Skin epidermis (tissue), 12 donors: ENCODE measurements around the gene RPS6KA6.

Source experiments
- H3K27ac ChIP-seq, 21 experiments: fragments of 200-600 bp; sonication (generic) in 11 of 21; one replicate each; pipeline ENCODE4 v1.5.0; 2020; ENCODE audit warnings: mild to moderate bottlenecking in 3 of 21, inconsistent platforms in 2 of 21, moderate library complexity in 2 of 21
- H3K4me3 ChIP-seq, 7 experiments: fragments of 200-600 bp; sonication (generic) in 2 of 7; one replicate each; pipeline ENCODE4 v1.5.0; 2020; ENCODE audit warnings: inconsistent platforms in 2 of 7, mild to moderate bottlenecking in 2 of 7, moderate library complexity in 1 of 7

Gene RPS6KA6

DNA sequence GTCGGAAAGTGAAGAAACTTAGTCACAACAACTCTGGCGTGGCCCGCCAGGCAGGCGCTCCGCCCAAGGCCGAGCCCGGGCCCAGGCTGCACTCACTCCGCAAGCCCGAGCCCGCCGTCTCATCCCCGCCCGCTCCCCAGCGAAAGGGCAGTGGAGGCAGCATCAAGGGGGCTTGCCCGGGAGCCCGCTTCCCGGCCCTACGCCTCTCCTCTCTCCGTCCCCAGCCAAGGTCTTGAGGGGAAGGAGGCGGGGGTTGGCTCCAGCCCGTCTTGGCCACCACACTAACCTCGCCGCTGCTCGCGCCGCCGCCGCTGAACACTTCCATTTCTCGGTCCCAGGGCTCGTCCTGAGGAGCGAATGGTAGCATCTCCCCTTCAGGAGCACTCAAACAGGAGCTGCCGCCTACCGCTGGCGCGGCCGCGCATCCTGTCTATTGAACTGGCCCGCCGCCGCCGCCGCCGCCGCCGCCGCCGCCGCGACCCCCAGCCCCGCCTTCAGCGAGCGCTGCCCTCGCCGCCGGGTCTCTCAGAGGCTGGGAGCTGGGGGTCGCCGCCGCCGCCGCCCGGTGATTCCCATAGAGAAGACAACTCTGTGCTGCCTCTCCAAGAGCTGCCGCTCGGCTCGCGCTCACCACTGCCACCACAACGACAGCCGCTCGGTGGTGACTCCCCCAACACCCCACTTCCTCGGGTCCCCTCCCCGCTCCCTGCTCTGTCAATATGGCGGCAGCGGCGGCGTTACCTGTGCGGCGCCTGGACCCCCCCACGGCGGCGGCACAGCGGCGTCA, at the start of gene RPS6KA6:
Gene RPS6KA6, minus strand, starts transcription at position 667 of the 787 bp plus-strand sequence. Its CDS starts 300 bp downstream, at position 367.
- Histone ChIP-seq H3K4me3 (peak within 1 kb of the TSS; percentile 27 to 58 (median 42)), H3K27ac (peak within 1 kb of the TSS in 9 of 21 experiments; percentile 30 to 76 (median 66))

DNA sequence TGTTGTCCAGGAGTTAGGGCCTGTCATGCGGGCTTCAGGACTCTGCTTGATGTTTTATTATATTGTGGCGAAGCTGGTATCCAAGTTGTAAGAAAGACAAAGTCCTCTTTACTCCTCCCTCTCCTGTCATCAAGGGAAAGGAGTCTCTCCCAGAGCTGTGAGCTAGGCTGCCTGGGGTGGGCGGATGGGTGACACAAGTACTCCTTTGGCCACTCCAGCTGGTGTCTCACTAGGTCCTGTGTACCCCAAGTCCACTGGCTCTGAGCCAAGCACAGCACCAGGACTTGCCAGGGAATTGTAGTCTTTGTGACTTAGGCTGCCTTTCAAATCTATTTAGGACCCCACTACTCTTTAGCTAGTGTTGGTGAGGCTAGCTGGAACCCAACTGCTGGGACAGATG, 36.7 kb upstream of the RPS6KA6 start:
- Histone ChIP-seq H3K4me3 (no peak overlapping the region), H3K27ac (no peak overlapping the region)

- Histone ChIP-seq H3K27ac (no peak overlapping the region), H3K4me3 (no peak overlapping the region)
These were observed 35.3 kb upstream of the RPS6KA6 start for GRCh38 chrX:84223261-84223660.

DNA sequence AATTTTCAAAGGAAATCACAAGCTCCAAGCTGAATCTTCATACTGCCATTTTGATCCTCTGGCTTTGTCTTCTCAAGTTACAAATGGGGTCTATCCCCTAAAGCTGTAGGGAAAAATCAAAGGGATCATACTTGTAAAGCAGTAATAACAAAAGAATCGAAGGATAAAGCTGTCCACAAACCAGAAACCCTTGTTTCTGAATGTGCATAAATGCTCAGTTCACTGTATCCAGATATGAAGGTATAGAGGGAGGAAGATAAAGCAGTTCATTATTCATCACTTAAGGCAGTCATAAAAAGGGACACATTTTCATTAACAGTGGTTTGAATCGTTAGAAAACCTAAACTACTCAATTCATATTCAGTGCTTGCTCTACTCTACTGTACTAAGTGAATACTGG, 33.2 kb upstream of the RPS6KA6 start:
- Histone ChIP-seq H3K4me3 (no peak overlapping the region), H3K27ac (no peak overlapping the region)

DNA sequence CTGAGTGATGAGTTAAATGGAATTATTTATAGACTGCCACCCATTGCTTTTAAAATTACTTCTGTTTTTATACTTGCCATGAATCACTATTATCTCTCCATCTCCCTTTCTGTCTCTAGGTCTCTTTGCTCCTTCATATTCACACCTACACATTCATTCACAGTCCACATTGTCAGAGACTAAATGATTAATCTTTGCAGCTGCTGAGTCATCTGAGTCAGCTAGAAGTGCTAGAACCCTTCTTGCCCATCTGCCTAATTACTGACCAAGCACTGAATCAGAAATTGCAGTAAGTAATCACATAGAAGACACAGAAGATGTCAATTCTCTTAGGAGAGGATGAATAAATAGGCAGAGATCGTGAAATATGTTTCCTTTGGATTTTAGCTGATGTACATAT, 31.6 kb upstream of the RPS6KA6 start:
- no peak overlapping the region for H3K4me3 ChIP-seq
- no peak overlapping the region for H3K27ac ChIP-seq

DNA sequence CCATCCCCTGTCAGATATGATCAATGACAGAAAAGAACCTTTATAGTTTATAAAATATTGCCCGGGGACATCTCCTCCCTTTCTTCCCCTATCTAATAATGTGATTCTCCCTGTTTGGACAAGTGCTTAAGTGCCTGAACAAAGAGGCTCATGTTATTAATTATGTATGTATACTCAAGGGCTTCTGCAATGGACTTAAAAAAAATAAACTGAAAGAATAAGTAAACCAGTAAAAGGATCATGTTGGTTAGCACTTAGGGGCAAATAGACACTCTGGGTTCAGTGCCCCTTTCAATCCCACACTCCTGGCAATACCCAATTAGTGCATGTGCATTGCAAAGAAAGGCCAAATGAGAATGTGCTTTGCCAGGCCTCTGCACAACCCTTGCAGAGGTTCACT, 30.7 kb upstream of the RPS6KA6 start:
- H3K4me3 ChIP-seq = no peak overlapping the region

DNA sequence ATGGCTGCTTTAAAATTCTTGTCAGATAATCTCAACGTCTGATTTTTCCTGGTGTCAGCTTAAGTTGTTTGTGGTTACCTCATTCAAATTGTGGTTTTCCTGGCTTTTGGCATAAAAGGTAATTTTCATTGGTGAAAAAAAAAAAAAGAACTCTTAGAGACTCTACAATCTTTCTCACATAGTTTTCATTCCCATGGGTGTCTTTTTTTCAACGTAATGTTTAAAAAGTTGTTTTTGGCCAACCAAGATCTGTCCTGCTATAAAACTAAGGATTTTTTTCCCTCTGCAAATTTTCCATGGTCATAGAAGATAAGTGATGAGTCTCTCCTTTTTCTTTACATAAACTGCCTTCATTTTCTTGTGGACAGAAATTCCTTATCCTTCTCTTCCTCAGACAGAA, 28.9 kb upstream of the RPS6KA6 start:
- H3K4me3 ChIP-seq = no peak overlapping the region
- no peak overlapping the region for H3K27ac ChIP-seq

More for the DNA sequence above, 30.7 kb upstream of the RPS6KA6 start:
- no peak overlapping the region for H3K27ac ChIP-seq

GRCh38 chrX:84216406-84216805, 28.4 kb upstream of the RPS6KA6 start:
- Histone ChIP-seq H3K27ac (no peak overlapping the region), H3K4me3 (no peak overlapping the region)

DNA sequence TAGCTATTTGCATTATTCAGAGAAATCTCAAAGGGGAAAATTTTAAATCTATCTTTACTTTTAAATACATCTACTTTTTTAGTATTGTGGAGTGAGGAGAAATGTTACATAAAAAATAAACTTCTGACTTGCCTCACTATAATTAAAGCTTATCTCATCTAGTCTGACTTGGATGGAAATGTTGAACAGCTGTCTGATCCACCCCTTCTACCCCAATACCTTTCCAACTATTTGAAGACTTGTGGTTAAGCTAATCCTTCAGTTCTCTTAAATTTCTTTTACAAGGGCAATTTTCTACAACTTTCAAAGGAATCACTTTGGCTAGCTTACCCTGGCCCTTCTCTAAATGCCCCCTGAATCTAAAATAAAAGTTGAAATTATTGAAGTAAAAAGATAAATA, 17.3 kb upstream of the RPS6KA6 start:
- H3K4me3 ChIP-seq = no peak overlapping the region
- no peak overlapping the region for H3K27ac ChIP-seq

- no peak overlapping the region for H3K27ac ChIP-seq
- H3K4me3 ChIP-seq = no peak overlapping the region
These were observed 11.7 kb upstream of the RPS6KA6 start for GRCh38 chrX:84199688-84200087.

DNA sequence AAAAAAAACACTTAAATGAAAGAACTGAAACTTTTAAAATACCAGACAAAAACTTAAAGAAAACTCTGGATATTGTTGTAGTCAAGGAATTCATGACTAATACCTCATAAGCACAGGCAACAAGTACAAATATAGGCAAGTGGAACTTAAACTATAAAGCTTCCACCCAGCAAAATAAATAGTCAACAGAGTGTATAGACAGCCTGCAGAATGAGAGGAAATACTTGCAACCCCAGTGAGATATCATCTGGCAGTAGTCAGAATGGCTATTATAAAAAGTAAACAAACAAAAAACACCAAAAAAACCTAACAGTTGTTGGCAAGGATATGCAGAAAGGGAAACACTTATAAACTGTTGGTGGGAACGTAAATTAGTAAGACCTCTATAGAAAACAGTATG, 9.6 kb upstream of the RPS6KA6 start:
- Histone ChIP-seq H3K27ac (no peak overlapping the region), H3K4me3 (no peak overlapping the region)

- Histone ChIP-seq H3K27ac (no peak overlapping the region), H3K4me3 (no peak overlapping the region)
These were observed 4.0 kb upstream of the RPS6KA6 start for GRCh38 chrX:84192006-84192405.

- no peak overlapping the region for H3K4me3 ChIP-seq
- H3K27ac ChIP-seq = no peak overlapping the region
These were observed 1.1 kb upstream of the RPS6KA6 start for GRCh38 chrX:84189125-84189524.

DNA sequence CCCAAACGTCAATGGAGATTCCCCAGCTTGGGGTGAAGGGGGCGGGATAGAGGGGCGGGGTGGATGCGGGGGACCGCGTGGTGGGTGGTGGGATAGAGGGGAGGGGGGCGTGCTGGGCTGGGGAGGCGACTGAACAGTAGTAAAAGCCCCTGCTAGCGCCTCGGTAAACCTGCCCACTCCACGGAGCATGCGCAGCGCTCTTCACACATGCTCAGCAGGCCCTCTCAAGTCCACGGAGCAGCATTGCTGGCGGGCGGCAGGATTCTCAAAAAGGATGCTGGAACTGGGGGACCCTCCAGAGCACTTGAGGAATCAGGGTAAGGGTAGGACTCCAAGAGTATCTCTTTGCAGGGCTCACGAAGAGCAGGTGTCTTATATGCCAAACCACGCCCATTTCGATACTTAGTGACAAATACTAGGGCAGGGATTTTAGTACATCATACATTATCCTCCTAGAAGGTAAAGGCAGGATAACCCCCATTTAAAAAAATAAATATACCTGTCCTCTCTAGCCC, 378 bp upstream of the RPS6KA6 start:
- peak overlapping the region in 8 of 21 experiments; percentile 26 to 76 (median 68) for H3K27ac ChIP-seq
- H3K4me3 ChIP-seq = peak overlapping the region; percentile 27 to 58 (median 42)

DNA sequence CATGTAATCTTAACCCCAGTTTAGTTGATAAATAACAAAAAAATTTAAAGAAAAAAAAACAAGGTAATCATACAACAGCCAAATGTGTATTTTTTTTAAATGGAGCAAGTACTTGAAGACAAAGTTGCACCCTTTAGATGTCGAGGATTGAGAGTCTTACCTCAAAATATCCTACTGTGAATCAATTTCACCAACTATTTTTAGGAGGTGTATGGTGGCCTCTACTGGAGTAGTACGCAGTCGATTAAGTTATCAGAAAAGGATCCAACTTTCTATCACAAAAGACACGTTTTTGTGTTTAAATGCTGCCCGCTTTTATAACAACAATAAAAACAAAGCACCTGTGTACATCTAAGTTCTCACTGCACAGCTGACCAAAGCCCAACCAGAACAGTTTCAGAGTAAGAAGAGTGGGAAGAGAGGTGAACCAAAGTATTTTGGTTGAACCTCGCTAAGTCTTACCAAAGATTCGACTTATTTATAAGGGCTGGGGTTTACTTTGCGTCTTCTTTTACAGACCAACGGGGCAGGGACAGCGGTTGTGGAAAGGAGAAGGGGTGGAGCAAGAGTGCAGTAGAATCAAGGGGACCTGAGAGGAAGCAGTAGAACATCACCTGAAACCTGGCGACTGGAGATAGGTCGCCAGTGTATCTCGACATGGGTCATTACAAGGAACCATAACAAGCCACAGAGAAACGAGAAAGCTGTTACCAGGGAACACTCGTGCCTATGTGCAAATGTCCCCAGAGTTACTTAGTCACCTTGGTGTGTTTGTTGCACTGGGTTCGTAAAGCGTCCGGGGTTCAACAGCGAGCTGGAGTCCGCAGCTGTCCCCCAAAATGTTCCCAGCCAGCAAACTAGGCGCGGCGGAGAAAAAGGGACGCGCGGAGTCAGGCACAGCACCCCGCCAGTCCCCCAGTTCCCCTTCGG, 1.1 kb downstream of the RPS6KA6 start:
- peak overlapping the region; percentile 27 to 58 (median 42) for H3K4me3 ChIP-seq
- peak overlapping the region in 9 of 21 experiments; percentile 30 to 76 (median 66) for H3K27ac ChIP-seq

DNA sequence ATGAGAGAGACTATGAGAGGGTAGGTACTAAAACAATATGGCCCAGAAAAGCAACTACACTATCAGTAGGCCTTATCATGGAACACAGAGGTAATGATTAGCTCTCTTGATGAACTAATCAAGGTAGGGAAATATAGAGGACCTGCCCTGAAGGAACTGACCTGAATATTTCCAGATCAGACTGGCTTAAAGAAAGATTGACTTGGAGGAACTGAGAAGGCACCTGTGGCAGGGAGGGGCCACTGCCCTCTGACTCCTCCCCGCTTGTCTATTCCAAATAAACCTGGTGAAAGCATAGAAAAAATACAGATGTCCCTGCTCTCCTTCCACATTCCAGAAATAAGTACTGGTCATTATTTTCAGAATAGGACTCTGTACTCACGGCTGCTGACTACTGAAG, 5.5 kb downstream of the RPS6KA6 start:
- Histone ChIP-seq H3K4me3 (no peak overlapping the region), H3K27ac (no peak overlapping the region)

GRCh38 chrX:84175958-84176357, 12.0 kb downstream of the RPS6KA6 start:
- no peak overlapping the region for H3K4me3 ChIP-seq
- no peak overlapping the region for H3K27ac ChIP-seq

DNA sequence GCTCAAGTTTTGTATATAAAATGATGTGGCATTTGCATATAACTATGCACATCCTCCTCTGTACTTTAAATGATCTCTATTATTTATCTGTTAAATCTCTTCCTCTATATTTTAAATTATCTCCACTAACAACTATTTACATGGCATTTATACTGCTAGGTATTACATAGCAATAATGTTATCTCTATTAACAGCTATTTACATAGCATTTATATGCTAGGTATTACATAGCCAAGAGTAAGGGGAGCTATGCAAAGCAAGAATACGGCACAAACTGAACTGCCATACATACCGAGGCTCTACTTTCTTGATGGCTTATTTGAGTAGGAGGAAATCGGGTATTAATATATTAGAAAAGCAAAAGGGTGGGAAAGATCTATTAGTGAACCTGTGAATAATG, 12.7 kb downstream of the RPS6KA6 start:
- H3K27ac ChIP-seq = no peak overlapping the region
- H3K4me3 ChIP-seq = no peak overlapping the region

- Histone ChIP-seq H3K27ac (no peak overlapping the region), H3K4me3 (no peak overlapping the region)
These were observed 13.7 kb downstream of the RPS6KA6 start for GRCh38 chrX:84174348-84174747.

GRCh38 chrX:84170931-84171330, 17.1 kb downstream of the RPS6KA6 start:
- H3K4me3 ChIP-seq = no peak overlapping the region
- no peak overlapping the region for H3K27ac ChIP-seq

DNA sequence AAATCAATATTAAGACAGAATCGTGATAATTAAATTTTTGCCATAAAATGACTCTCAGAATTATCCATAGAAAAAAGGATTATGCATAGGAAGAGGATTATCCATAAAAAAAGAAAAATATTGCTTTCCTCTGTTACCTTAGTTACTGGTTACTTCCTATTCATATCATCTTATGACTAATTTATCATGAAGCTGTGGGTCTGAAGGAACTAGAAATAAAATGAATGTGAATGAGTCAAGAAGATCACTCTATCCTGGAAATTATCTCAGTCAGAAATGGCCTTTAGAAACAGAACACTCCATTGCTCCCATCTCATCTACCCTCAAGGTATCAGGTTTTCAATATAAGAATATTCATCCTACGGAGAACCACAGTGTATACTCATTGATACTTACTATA, 19.4 kb downstream of the RPS6KA6 start:
- H3K27ac ChIP-seq = no peak overlapping the region
- H3K4me3 ChIP-seq = no peak overlapping the region
